ENCODE data around the gene HAPSTR1.

The HAPSTR1 gene

DNA sequence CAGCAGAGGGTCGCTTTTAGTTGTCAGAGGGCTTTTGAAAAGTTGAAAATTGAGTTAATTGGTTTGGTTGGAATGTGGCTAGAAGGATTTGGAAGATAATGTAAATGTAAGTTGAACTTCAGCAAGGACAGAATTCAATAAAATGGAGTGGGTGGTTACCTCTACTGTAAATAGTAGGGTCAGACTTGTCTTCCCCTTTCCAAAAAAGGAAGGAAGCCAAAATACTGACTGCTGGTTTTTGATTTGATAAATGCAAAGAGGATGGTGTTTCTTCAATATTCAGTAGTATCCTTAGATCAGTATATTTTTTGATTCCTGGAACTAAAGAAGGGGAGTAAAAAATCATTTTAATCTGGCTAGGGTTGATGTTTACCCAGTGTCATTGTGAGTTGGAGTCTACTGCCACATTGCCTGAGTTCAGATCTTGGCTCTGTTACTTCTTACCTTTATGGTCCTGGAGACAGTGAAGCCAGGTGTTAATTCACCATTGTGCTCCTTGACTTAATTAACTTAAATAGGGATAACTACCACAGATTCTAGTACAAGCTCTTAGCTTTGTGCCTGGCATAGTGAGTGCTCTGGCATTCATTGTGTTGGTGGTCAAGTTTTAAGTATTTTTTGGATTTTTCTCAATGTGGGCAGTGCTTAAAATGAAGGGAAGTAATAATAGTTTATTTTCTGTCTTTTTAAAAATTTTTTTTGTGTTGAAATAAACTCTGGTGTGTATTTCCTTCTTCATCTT, 4.4 kb downstream of the HAPSTR1 start:
- no peak for DNase-seq

DNA sequence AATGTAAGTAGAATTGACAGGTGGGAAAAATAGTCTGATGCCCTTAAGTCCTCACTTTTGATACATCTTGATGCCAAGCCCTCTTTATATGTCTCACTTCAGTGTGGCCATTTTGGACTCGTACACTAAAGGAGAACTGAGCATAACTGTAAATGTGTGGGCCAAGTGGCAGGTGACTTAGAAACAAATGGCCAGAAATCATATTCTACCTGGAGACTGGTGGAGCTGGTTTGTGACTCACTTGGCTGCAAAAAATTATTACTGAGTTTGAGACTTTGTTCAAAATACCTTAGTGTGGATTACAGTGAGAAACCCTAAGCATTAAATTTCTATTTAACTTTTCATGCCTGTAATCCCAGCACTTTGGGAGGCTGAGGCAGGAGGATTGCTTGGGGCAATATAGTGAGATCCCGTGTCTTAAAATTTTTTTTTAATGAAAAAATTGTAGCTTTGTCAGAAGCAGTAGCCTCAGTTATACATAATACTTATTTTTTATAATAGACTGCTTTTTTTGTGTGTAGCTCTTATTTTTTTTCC, 5.0 kb downstream of the HAPSTR1 start:
- no peak for DNase-seq

DNA sequence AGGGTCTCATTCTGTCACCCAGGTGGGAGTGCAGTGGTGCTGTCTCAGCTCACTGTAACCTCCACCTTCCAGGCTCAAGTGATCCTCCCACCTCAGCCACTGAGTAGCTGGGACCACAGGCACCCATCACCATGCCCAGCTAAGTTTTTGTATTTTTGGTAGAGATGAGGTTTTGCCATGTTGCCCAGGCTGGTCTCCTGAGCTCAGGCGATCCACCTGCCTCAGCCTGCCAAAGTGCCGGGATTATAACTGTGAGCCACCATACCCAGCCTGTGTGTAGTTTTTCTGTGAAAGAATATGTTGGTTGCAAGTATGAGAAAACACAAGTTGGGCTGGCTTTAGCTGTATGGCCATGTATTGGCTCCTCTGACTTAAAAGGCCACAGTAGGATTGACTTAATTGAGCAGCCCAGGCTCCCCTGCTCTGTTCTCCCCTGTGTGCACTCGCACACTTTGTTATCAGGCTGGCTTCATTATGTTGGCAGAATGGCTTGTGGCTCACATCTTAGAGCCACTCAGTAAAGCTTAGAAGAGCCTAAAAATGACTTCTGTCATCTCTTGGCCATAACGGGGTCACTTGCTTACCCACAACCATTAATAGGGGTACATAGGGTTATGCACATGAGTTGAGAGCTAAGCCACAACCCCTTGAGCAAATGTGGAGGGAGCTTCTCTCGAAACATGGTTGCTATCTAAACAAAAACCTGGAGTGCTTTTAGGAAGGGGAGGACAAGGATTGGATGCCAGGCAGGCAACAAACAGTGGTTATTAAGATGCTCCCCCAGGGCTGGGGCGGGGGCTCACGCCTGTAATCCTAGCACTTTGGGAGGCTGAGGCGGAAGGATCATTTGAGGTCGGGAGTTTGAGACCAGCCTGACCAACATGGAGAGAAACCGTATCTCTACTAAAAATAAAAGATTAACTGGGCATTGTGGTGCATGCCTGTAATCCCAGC, 6.1 kb downstream of the HAPSTR1 start:
- DNase-seq = no peak

DNA sequence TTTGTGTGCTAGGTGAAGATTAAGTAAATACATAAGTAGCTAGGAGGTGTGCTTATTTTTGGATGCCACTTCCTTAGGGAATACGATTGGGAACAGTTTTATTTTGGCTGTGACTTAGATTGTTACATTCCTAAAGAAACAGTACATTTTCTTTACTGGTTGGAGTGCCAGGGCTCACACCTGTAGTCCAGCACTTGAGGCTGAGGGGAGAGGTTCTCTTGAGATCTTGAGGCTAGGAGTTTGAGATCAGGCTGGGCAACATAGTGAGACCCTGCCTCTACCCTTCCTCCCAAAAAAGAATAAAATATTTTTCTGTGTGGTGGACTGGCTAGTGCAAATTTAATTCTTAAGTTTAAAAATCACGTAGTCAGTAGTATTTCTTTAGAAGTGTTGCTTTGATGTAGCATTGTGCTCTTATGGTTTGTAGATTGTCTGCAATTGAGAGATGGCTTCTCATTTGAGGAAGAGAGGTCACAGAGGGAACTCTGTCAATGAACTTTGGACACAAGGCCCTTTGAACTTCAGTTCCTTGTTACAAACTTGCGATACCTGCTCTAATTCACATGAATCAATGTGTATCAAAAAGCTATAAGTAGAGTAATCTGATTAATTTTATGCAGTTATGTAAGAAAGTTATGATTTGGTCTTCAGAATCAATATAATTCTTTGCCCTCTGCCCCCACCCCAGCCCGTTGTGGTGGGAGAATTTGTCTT, 7.1 kb downstream of the HAPSTR1 start:
- no peak for DNase-seq

DNA sequence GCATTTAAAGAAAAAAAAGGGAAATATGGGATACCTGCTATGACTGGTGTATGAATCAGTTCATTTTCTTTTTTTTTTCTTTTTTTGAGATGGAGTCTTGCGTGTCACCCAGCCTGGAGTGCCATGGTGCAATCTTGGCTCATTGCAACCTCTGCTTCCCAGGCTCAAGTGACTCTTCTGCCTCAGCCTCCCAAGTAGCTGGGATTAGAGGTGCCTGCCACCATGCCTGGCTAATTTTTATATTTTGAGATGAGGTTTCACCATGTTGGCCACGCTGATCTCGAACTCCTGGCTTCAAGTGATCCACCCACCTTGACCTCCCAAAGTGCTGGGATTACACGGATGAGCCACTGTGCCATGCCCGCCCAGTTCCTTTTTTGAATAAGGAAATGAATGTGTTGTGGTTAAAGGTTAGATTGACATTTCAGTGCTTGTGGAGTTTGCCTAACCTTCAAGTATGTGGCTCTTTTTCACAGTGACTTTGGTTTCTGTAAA, 7.7 kb downstream of the HAPSTR1 start:
- no peak for DNase-seq

DNA sequence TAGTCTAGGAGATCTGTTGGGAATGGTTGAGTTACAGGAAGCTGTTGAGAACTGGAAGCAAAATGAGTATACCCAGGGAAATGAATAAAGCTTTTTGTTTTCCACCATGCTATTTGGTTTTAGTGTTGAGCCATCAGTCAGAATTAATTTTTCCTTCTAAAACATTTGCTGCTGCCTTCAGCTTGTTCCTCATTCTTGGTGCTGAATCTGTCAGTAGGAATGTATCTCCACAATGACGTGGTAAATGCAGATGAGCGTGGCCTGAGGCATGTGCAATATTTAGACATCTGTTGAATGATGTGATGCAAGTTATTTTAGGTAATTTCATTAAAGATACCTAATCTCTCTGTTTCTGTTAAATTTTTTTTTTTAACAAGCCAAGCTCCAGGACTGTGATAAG, 10.9 kb downstream of the HAPSTR1 start:
- DNase-seq = no peak

DNA sequence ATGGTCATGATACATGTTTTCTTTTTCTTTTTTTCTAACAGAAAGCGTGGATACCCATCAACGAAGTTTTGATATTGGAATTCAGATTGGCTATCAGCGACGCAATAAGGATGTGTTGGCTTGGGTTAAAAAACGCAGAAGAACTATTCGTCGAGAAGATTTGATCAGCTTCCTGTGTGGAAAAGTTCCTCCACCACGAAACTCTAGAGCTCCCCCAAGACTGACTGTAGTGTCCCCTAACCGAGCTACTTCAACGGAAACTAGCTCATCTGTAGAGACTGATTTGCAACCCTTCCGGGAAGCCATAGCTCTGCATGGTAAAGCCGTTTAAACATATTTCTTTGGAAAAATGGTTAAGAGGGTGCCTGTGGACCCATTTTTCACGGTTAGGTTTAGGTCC, 11.5 kb downstream of the HAPSTR1 start:
- no peak for DNase-seq

DNA sequence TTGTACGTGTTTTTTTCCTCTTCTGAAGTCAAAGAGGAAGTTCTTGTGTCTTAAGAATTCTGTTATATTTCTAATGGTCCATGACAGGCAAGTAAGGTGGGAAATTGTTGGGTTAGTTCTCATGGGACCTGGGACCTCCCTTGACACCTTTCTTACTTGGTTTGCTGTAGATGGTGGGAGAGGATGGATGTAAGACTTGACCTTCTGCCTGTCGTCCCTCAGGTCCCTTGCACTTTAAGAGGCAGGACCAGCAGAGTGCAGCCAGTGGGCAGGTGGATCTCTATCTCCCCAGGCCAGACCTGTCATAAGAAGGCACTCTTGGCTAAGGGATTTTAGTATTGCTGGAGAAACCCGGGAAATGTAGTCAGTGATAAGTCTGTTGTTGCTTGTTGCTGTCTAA, 12.1 kb downstream of the HAPSTR1 start:
- no peak for DNase-seq

DNA sequence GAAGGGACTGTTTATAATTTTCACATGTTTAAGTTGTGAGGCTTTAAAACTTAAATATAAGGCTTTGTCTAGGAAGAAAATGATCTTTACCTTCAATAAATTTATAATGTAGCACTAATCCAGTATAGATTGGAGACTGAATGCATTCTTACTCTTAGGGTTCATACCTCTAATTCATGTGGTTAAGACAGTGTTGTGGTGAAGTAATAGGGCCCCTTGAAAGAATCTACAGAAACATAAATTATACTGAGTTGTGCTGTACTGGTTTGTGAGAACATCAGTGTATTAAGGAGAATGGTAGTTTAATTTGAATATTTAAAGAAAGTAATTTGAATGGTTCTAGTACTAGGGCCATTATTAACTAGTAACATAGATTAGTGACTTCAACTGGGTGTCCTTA, 13.7 kb downstream of the HAPSTR1 start:
- no peak for DNase-seq

DNA sequence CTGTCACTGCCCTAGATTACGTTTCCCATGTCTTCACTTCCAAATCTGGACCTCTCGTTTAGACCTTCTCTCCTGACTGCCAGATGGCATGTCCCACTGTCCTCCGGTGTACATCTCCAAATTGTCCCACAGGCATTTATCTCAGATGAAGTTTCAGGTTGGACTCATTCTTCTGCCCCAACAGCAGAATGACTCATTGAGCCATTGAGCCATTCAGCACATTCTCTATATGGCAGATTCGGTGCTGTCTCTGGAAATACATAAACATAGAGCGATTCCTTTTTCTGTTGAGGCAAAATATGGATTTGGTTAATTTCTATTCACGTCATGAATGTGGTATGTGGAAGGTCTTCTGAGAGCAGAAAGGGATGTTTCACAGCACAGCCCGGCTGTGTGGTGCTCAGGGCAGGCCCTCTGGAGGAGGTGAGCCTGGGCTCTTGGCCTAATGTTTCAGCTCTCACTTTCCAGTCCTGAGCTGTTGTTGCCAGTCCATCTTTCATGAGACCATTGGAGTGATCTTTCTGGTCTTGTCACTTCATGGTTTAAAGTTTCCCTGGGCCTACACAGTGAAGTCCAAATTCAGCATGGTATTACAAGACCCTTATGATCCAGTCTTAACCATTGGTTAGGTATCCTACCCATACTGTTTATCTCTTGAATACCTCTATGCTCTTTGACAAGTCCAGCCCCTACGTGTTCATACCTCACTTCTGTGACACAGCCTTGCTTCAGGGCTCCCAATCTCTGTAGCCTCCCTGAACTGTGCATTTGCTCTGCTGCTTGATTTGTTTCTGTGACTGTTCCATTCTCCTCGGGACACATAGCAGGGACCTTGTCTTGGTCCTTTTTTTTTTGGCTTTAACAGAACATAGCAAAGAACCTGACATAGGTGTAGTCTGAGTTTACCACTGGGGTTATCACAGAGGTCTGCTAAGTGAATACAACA, 15.9 kb downstream of the HAPSTR1 start:
- no peak for DNase-seq

DNA sequence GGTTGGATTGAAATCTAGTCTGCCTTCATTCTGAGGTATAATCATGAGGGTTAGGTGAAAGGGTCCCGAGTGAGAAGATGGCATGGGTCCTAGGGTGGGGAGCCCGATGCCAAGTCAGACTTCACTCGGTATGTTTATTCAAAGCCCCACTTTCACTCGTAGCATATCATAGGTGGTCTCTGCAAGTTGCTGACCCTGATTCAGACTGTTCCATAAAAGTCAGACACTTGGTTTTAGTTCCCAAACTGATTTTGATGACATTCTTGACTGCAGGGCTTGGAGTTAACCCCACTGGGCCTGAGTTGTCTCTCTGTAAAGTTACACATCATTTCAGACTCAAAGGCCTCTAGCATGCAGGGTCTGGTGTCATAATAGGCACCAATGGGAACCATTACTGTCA, 17.8 kb downstream of the HAPSTR1 start:
- DNase-seq = no peak

DNA sequence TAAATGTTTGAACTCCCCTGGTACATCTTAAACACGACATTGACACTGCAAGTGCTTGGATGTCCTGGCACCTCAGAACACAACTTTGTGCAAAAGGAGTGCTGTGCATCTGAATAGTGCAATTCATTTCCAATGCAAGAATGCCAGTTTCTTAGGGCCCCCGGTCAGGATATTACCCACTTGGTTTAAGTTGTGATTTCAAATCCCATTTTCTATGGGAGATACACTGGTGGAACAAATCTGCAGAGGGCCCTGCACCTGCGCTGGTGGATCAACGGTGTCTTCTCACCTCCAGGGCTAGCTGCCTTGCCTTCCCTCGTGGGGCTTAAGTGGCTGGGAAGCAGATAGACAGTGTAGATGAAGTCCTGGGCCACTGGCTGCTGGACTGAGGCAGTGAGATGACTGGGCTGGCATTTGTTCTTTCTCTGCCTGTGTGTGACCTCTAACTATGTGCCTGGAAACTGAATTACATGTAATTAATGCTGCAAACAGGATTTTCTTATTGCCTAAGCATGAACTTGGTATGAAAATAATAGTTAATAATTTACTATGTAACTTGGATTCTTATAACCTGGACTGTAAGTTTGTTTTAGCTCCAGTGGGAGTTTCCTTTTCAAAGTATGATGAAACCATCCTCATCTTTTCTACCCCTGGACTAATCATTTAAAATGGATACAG, 20.9 kb downstream of the HAPSTR1 start:
- no peak for DNase-seq

DNA sequence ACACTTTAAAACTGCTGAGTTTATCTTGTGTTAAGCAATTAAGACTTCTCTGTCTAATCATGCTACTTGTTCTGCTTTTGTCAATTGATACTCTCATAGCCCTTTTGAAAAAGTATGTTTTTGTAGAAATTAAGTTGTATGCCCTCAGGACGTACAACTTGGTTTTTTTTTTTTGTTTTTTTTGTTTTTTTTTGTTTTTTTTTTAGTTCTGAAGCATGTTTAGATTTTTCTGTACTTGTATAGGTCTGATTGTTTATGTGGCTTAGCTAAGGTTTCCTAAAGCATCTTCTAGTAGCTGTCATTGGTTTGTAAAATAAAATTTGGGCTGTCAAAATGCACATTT, 21.4 kb downstream of the HAPSTR1 start:
- no peak for DNase-seq

DNA sequence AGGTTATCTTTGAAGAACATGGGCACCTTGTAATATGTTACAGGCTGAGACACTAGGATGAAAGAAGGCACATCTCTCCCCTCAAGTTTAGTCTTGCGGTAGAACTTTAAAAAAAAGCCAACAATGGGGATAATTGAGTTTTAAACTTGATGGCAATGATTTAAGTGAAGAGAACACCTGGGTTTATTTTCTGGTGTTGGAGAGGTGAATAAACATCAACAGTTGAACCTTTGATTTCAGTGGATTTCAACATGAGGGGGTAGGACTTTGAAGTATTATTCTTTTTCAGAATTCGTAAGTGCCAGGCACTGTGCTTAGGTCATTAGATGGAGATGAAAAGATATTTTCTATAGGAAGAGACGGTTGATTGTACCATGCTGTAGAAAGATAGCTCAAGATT, 22.3 kb downstream of the HAPSTR1 start:
- no peak for DNase-seq

DNA sequence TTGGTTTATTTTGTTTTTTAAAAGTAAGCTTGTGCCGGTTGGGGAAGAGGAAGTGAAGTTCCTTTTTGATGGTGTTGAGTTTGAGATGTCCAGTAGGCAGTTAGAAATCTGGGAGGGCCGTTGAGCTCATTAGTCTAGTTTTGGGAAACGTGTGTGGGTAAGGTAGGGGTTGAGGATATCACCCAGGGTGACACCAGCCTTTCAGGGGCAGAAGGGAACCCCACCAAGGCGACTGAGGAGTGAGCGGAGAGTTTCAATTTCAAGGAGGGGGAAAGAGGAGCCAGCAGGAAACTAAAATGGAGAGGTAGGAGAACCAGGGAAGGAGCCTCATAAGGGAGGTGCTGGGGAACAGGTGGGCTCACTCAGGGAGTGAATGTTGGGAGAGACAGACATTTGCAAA, 22.7 kb downstream of the HAPSTR1 start:
- DNase-seq = no peak

DNA sequence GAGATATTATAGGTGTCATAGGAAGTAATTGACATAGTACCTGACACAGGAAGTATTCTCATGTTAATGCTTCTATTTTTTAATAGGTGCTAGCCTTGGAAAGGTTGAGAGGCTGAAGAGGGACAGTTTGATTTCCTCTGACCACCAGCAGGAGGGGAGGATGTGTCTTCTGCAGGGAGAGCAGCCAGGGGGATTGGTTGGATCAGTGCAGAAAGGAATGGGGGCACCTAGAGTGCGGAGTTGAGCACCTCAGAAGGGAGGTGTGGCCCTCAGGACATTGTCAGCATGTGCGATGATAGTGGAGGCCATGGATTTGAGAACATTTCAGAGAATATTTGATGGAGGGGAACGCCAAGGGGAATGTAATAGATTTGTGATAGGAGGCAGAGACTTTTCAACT, 23.4 kb downstream of the HAPSTR1 start:
- no peak for DNase-seq

DNA sequence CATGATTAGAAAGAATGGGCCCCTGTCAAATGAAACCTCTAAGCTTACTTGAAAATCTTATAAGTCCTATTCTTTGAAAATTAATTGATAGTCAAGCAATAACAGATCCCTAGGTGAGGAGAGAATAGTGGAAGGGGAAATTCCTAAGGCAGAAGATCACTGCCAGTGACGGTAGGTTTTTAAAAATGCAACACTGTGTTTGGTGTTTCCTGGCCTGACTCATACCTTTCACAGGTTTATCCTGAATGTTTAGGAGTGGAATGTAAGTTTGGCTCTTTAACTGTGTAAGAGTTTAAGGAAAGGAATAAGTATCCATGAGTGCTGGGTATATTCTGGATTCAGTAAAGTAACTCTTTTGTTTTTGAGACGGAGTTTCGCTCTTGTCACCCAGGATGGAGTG, 23.8 kb downstream of the HAPSTR1 start:
- DNase-seq = no peak

DNA sequence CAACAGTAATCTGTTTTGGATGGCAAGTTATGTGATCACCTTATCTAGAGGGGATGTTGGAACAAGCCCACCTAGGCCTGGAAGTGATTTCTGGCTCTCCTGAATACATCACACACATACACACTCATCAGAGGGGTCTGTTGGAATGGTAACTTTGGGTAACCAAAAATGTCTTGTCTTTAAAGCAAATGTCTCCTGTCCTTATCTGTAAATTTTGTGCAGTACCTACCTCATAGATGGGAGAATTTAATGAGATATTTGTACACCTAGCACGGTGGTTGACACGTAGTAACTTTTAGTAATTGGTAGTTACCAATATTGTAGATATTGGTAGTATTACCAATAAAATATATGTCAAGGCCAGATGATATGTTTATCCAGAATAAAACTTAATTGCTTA, 24.7 kb downstream of the HAPSTR1 start:
- DNase-seq = no peak

DNA sequence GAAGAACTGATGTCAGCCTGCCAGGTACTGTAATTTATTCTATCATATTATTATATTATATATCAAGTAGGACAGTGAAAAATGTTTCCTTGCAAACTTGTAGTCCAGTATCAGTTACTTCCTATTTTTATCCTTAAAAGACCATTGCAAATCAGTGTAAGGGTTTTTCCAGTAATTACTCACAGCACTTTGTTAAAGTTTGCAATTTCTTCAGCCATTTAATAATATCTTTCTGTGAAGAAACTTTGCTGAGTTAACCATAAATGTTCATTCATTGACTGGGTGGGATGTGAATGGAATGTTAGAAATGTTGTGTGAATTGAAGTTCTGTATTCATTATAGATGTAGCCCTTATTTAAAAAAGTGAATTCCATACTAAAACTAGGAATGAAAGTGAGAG, 26.7 kb downstream of the HAPSTR1 start:
- DNase-seq = no peak

DNA sequence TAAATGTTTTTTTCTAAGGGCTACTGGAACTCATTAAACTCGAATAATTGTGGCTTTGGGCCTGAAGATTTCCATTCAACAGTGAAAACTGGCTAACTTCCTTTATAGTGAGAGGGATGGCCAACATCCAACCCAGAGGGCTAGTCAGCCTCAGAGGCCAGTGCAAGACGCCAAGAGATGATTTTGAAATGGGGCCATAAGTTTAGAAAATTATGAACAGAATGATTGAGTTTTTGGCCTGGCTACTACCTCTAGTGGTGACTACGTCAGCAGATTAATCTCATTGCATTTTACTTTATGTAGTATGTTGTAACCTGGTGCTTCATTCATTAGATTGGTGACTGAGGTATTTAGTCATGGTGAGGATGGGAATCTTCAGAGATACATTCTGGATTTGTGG, 28.4 kb downstream of the HAPSTR1 start:
- DNase-seq = no peak

Data from anterior cingulate cortex (tissue), 58 donors.